Measurements from ENCODE around the gene RBM45. TPM values are rescaled to one million over a fixed set of nuclear protein-coding genes. Genes with fewer than 3 reads are reported as not detected.

The RBM45 gene
- total RNA-seq, 1 donor from 2014 or later = 9.1 TPM

GRCh38 chr2:178155524-178155923, 43.3 kb downstream of the RBM45 start:
- no peaks in the 10 kb centered on the region for H3K4me1 ChIP-seq
- H3K4me3 ChIP-seq = no peak overlapping the region
- intact Hi-C loops (cut with DNase I) = no loop called here
- H3K9me3 ChIP-seq = no peaks in the 10 kb centered on the region
- H3K36me3 ChIP-seq = no peaks in the 10 kb centered on the region
- no peak for DNase-seq (ENCODE audit: extremely low spot score in 2 of 2)
- H3K27ac ChIP-seq = no peak overlapping the region
- no peak for TF ChIP-seq POLR2AphosphoS5 (IDR thresholded peaks at IDR 0.05; ENCODE audit: insufficient read depth in 1 of 2, low read depth in 1 of 2)
- TF ChIP-seq POLR2A (IDR thresholded peaks at IDR 0.05) = no peak
- no peak for TF ChIP-seq CTCF (IDR thresholded peaks at IDR 0.05)
- H3K27me3 ChIP-seq = no peaks in the 10 kb centered on the region

GRCh38 chr2:178157574-178157973, 45.3 kb downstream of the RBM45 start:
- no peak for DNase-seq (ENCODE audit: extremely low spot score in 2 of 2)
- Histone ChIP-seq H3K36me3 (no peaks in the 10 kb centered on the region), H3K27me3 (no peaks in the 10 kb centered on the region), H3K4me3 (no peak overlapping the region), H3K4me1 (no peaks in the 10 kb centered on the region), H3K9me3 (no peaks in the 10 kb centered on the region), H3K27ac (no peak overlapping the region)
- TF ChIP-seq CTCF (IDR thresholded peaks at IDR 0.05) (no peak), POLR2AphosphoS5 (IDR thresholded peaks at IDR 0.05; ENCODE audit: insufficient read depth in 1 of 2, low read depth in 1 of 2) (no peak), POLR2A (IDR thresholded peaks at IDR 0.05) (no peak)
- intact Hi-C loops (cut with DNase I) = no loop called here

- no peaks in the 10 kb centered on the region for H3K27me3 ChIP-seq
- no peaks in the 10 kb centered on the region for H3K36me3 ChIP-seq
- no peak for DNase-seq (ENCODE audit: extremely low spot score in 2 of 2)
- TF ChIP-seq POLR2A (IDR thresholded peaks at IDR 0.05) (no peak), CTCF (IDR thresholded peaks at IDR 0.05) (no peak)
- intact Hi-C loops (cut with DNase I) = no loop called here
- no peaks in the 10 kb centered on the region for H3K4me1 ChIP-seq
- H3K27ac ChIP-seq = no peak overlapping the region
- no peak overlapping the region for H3K4me3 ChIP-seq
- H3K9me3 ChIP-seq = no peaks in the 10 kb centered on the region
Observed at GRCh38 chr2:178159966-178160365, 47.7 kb downstream of the RBM45 start.

GRCh38 chr2:178160601-178161000, 48.4 kb downstream of the RBM45 start:
- intact Hi-C loops (cut with DNase I) = no loop called here
- Histone ChIP-seq H3K36me3 (no peaks in the 10 kb centered on the region), H3K4me1 (no peaks in the 10 kb centered on the region), H3K9me3 (no peaks in the 10 kb centered on the region), H3K27me3 (no peaks in the 10 kb centered on the region), H3K4me3 (no peak overlapping the region), H3K27ac (no peak overlapping the region)
- DNase-seq (ENCODE audit: extremely low spot score in 2 of 2) = no peak
- TF ChIP-seq POLR2AphosphoS5 (IDR thresholded peaks at IDR 0.05; ENCODE audit: insufficient read depth in 1 of 2, low read depth in 1 of 2) = no peak
- no peak for TF ChIP-seq CTCF (IDR thresholded peaks at IDR 0.05)
- no peak for TF ChIP-seq POLR2A (IDR thresholded peaks at IDR 0.05)

- Histone ChIP-seq H3K27me3 (no peaks in the 10 kb centered on the region), H3K4me3 (no peak overlapping the region), H3K27ac (no peak overlapping the region), H3K4me1 (no peaks in the 10 kb centered on the region), H3K36me3 (no peaks in the 10 kb centered on the region), H3K9me3 (no peaks in the 10 kb centered on the region)
- TF ChIP-seq POLR2AphosphoS5 (IDR thresholded peaks at IDR 0.05; ENCODE audit: insufficient read depth in 1 of 2, low read depth in 1 of 2) = no peak
- TF ChIP-seq POLR2A (IDR thresholded peaks at IDR 0.05) = no peak
- no peak for TF ChIP-seq CTCF (IDR thresholded peaks at IDR 0.05)
- intact Hi-C loops (cut with DNase I) = no loop called here
- no peak for DNase-seq (ENCODE audit: extremely low spot score in 2 of 2)
Observed at GRCh38 chr2:178163395-178163794, 51.2 kb downstream of the RBM45 start.
